Thyroid gland (tissue), 4 donors: ENCODE results near the gene PLIN1.

Source experiments
- POLR2A ChIP-seq, 2 donors: fragments of 450-650 bp; IDR thresholded peaks; one replicate each; pipeline ENCODE4 v1.6.1; 2017; ENCODE audit warnings: antibody characterized with exemption in 2 of 2, mild to moderate bottlenecking in 2 of 2, moderate library complexity in 1 of 2
- TF ChIP-seq, protein P1 (sequence below), 6 experiments: fragments of 200-600 bp in 3 of 6; fragments of 450-650 bp in 3 of 6; sonication (generic) in 3 of 6; IDR thresholded peaks; one replicate each; pipeline ENCODE4 v1.5.1; 2016 to 2019; ENCODE audit warnings: antibody characterized with exemption in 6 of 6, mild to moderate bottlenecking in 2 of 6, inconsistent platforms in 1 of 6, moderate library complexity in 1 of 6

DNA sequence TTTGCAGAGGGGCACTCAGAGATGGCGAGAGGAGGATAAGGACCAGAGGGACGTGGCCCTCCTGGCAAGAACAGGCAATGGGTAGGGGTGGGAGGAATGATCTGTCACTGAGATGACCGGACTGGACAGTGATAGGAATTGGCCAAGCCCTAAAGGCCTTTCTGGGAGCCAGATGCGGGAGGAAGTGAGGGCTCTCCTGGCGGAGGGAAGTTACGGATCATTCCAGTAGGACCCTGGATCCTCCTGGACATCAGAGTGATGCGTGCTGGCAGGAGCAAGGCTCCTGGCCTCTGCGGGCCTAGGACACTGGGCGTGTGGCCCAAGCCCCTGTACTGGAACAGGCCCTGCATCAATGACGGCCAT is 47.3 kb downstream of the PLIN1 start:
- TF ChIP-seq POLR2A (IDR thresholded peaks at IDR 0.05), result no peak
- TF ChIP-seq, protein P1, sequence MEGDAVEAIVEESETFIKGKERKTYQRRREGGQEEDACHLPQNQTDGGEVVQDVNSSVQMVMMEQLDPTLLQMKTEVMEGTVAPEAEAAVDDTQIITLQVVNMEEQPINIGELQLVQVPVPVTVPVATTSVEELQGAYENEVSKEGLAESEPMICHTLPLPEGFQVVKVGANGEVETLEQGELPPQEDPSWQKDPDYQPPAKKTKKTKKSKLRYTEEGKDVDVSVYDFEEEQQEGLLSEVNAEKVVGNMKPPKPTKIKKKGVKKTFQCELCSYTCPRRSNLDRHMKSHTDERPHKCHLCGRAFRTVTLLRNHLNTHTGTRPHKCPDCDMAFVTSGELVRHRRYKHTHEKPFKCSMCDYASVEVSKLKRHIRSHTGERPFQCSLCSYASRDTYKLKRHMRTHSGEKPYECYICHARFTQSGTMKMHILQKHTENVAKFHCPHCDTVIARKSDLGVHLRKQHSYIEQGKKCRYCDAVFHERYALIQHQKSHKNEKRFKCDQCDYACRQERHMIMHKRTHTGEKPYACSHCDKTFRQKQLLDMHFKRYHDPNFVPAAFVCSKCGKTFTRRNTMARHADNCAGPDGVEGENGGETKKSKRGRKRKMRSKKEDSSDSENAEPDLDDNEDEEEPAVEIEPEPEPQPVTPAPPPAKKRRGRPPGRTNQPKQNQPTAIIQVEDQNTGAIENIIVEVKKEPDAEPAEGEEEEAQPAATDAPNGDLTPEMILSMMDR (IDR thresholded peaks at IDR 0.05), result no peak
